GM18508 (cell line): ENCODE measurements around the gene TMEM131.
"Not testable (repeated sequence)": the region's sequence is repeated elsewhere in the genome, so short reads cannot be mapped to it uniquely, and the experiment has no call there.

Experiments used
- ATAC-seq: cut with Tn5 transposase; IDR thresholded peaks from one replicate; pipeline ENCODE4 v1.9.1; 2021; ENCODE audit warnings: moderate number of reproducible peaks; ENCODE audit not compliant: insufficient read depth, unreplicated experiment

Gene TMEM131

GRCh38 chr2:97870396-97870843, 125.3 kb downstream of the TMEM131 start:
- ATAC-seq, result peak; percentile 98

- ATAC-seq, result no peak
Observed at GRCh38 chr2:97869722-97870346, 125.9 kb downstream of the TMEM131 start.

DNA sequence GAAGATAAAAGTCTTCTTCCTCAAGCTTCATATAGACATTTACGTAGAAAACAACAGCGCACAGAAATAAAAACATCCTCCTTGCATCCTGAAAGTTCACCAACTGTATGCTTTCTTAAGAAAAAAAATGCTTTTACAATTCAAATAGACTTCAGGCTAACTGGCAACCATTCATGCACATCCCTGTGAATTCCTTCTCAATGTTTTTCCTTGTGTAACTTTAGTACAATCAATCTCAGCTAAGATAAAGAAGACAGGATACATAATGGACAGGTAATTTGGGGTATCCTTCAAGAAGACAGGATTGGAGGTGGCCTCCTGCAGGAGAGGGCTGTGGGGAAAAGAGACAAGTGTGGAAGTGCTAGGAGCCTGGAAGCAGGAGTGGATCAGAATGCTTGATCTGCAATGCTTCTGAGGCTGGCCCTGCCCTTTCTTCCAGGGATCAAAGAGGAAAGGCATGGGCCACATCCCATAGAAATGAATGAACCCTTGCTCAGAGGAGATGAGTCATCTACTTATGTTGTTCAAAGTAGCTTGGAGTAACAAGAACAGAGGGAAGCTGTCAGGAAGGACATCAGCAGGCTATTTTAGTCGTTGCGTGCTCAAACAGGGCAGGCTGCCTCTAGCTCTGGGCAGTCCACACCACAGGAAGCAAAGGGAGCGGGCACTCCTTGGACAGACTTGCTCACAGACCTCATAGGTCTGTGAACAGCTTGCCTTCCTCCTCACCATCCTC, 126.6 kb downstream of the TMEM131 start:
- no peak for ATAC-seq

- no peak for ATAC-seq
Observed at GRCh38 chr2:97863829-97864228, 131.9 kb downstream of the TMEM131 start.

GRCh38 chr2:97861177-97861576, 134.6 kb downstream of the TMEM131 start:
- ATAC-seq, result no peak

- no peak for ATAC-seq
Observed at GRCh38 chr2:97858442-97858841, 137.3 kb downstream of the TMEM131 start.

- ATAC-seq, result no peak
Observed at GRCh38 chr2:97857553-97857952, 138.2 kb downstream of the TMEM131 start.

DNA sequence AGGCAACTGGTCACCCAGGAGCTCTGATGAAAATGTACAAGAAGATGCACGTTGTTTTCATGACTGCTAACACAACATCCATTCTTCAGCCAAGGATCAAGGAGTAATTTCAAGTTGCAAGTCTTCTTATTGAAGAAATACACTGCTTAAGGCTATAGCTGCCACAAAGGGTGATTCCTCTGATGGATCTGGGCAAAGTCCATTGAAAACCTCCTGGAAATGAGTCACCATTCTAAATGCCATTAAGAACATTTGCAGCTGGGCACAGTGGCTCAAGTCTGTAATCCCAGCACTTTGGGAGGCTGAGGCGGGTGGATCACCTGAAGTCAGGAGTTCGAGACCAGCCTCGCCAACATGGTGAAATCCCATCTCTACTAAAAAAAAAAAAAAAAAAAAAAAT, 142.7 kb downstream of the TMEM131 start:
- ATAC-seq, result not testable (repeated sequence)

DNA sequence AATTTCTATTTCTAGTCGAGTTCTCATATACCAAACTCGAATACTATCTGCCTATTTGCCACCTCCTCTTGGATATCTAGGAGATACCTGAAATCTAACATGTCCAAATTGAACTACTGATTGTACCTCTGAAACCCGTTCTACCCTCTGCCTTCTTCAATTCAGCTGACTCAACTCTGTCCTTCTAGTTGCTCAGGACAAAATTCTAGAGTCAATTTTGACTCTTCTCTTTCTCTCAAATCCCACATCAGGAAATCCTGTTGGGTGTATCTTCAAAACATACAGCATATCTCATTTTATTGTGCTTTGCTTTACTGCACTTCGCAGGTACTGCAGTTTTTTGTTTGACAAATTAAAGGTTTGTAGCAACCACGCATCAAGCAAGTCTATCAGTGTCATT, 144.6 kb downstream of the TMEM131 start:
- ATAC-seq, result no peak

- ATAC-seq, result no peak
Observed at GRCh38 chr2:97849881-97850528, 145.7 kb downstream of the TMEM131 start.

DNA sequence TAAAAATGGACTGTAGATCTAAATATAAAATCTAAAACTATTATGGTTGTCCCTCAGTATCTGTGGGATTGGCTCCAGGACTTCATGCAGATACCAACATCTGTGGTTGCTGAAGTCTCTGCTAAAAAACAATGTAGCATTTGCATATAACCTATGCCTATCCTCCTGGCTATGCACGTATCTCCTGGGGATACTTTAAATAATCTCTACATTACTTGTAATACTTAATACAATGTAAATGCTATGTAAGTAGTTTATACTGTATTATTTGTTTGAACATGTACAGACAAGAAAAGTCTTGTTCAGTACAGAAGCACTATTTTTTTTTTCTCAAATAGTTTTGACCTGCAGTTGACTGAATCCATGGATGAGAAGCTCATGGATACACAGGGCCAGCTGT, 147.4 kb downstream of the TMEM131 start:
- ATAC-seq, result no peak

DNA sequence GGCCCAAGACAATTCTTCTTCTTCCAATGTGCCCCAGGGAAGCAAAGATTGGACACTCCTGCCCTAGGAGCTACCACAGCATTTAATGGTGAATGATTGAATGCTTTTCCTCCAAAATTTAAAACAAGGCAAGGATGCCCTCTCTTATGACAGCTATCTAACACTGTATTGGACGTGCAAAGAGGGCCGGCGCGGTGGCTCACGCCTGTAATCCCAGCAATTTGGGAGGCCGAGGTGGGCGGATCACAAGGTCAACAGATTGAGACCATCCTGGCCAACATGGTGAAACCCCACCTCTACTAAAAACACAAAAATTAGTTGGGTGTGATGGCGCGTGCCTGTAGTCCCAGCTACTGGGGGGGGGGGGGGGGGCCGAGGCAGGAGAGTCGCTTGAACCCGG, 149.0 kb downstream of the TMEM131 start:
- not testable (repeated sequence) for ATAC-seq

GRCh38 chr2:97845818-97846217, 149.9 kb downstream of the TMEM131 start:
- no peak for ATAC-seq

GRCh38 chr2:97845133-97845532, 150.6 kb downstream of the TMEM131 start:
- ATAC-seq, result no peak

DNA sequence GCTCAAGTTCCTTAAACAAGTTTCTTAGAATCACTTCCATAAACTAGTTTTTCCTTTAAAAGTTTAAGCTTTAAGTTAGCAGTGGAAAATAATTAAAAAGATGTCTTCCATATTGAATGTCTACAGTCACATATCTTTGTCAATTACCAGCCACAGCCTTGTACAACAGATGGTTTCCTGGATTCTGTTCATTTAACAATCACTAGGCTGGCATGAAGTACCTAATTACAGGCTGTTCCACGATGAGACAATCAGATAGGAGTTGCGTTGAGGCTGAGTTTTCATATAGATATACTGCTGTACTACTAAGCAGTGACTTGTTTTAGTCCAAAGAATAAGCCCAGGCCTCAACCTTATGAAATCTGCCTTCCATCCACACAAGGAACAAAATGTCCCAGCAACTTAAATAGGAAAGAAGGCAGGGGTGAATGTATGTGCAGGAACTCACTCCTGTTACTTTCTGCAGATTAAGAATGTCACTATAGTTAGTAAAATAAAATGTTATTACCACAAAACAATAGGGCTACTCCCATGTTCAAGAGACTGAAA, 151.4 kb downstream of the TMEM131 start:
- no peak for ATAC-seq

DNA sequence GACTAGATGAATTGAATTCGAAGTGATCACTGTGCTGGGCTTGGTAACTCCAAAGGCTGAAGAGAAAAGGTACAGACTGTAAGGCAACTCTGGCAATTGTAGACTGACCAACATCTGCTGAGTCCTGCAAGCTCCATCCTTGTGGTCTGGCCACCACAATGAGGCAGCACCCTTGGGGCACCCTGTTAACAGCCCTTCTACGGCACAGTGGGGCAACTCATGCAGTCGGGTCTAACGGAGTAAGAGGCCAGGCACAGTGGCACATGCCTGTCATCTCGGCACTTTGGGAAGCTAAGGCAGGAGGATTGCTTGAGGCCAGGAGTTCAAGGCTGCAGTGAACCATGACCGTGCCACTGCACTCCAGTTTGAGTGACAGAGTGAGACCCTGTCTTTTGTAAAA, 155.6 kb downstream of the TMEM131 start:
- ATAC-seq, result no peak

DNA sequence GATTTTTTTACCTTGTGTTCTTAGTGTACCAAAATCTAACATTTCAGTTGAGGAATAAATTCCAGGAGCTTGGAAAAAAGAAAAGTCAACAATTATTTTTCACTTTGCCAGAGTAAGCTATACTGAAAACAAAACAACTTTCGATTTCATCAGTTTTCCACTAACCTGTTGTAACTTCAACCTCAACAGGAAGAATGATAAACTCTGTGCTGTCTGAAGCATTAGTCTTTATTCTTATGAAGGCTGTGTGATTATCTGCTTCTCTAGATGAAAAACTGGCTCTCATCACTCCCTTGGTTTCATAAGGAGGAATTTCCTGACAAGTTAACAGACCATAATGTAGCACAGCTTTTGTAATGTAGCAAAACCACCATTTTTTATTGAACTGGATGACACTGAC, 161.1 kb downstream of the TMEM131 start:
- no peak for ATAC-seq

- no peak for ATAC-seq
Observed at GRCh38 chr2:97831121-97831520, 164.6 kb downstream of the TMEM131 start.

GRCh38 chr2:97829255-97829654, 166.5 kb downstream of the TMEM131 start:
- not testable (repeated sequence) for ATAC-seq

DNA sequence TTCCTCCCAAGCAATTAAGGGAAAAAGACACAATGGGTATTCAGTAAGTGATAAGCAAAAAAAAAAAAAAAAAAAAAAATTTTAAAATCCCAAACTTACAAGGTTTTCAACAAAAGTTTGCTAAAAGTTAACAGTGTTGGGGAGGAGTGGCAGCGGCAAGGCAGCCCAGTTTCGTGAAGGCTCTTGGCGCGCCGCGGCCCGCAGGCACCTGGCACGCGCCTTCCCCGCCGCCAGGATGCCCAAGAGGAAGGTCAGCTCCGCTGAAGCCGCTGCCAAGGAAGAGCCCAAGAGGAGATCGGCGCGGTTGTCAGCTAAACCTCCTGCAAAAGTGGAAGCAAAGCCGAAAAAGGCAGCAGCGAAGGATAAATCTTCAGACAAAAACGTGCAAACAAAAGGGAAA, 168.7 kb downstream of the TMEM131 start:
- not testable (repeated sequence) for ATAC-seq

DNA sequence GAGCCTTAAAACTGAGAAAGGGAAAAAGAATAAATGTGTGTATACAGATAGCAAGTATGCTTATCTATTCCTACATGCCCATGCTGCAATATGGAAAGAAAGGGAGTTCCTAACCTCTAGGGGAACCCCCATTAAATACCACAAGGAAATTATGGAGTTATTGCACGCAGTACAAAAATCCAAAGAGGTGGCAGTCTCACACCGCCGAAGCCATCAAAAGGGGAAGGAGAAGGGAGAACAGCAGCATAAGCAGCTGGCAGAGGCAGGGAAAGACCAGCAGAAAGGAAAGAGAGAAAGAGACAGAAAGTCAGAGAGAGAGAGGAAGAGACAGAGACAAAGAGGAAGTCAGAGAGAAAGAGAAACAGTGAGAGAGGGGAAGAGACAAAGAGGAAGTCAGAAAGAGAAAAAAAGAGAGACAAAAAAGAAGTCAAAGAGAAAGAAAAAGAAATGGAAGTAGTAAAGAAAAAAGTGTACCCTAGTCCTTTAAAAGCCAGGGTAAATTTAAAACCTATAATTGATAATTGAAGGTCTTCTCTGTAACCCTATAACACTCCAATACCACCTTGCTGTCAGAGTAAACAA, 169.4 kb downstream of the TMEM131 start:
- ATAC-seq, result not testable (repeated sequence)
